GM10266 (cell line): ENCODE measurements around the gene RPS8.
"Not testable (repeated sequence)": the region's sequence is repeated elsewhere in the genome, so short reads cannot be mapped to it uniquely, and the experiment has no call there.

ENCODE experiments used
- DNase-seq: peaks from one replicate; pipeline ENCODE4 v3.0.0; 2012; ENCODE audit errors: extremely low spot score
- CTCF ChIP-seq: IDR thresholded peaks from 2 replicates; pipeline ENCODE4 v1.5.1; 2012; ENCODE audit warnings: mild to moderate bottlenecking, low read depth; ENCODE audit not compliant: control insufficient read depth, insufficient read depth; ENCODE audit errors: missing control alignments

Gene RPS8

GRCh38 chr1:44775078-44775929, at the start of gene RPS8:
RPS8 (plus strand) TSS chr1:44775540; CDS start chr1:44775597, 57 bp downstream.
- no peak for TF ChIP-seq CTCF
- DNase-seq, result peak; percentile 90

GRCh38 chr1:44730741-44731512, 44.4 kb upstream of the RPS8 start, which contains the start of gene RNU5D-1:
RNU5D-1 (minus strand) TSS chr1:44731170.
- peak; percentile 91 for DNase-seq
- peak; percentile 82 for TF ChIP-seq CTCF

GRCh38 chr1:44733365-44733764, 42.0 kb upstream of the RPS8 start:
- TF ChIP-seq CTCF, result no peak
- DNase-seq, result no peak

- no peak for DNase-seq
- TF ChIP-seq CTCF, result no peak
Measured at GRCh38 chr1:44733784-44734183, 41.6 kb upstream of the RPS8 start.

- DNase-seq, result no peak
- TF ChIP-seq CTCF, result no peak
Measured at GRCh38 chr1:44735992-44736391, 39.3 kb upstream of the RPS8 start.

- not testable (repeated sequence) for DNase-seq
Measured at GRCh38 chr1:44738953-44739306, 36.4 kb upstream of the RPS8 start.

GRCh38 chr1:44739307-44740178, 35.8 kb upstream of the RPS8 start, which contains the start of gene KIF2C:
KIF2C (plus strand) TSS chr1:44739837; CDS start chr1:44739933, 96 bp downstream.
- DNase-seq, result peak; percentile 99

More at GRCh38 chr1:44739307-44740178, 35.8 kb upstream of the RPS8 start, which contains the start of gene KIF2C:
- no peak for TF ChIP-seq CTCF
